Endothelial cell of umbilical vein (primary cell): ENCODE results near the gene PTPRE.

Source experiments
- EZH2 ChIP-seq: IDR thresholded peaks from 2 replicates; pipeline ENCODE4 v1.6.1; 2012; ENCODE audit warnings: borderline replicate concordance, low read depth, mild to moderate bottlenecking, moderate library complexity, low read length, inconsistent platforms; ENCODE audit not compliant: severe bottlenecking
- FOS ChIP-seq: IDR thresholded peaks from 2 replicates; pipeline ENCODE4 v1.6.1; 2011; ENCODE audit warnings: mild to moderate bottlenecking, low read length, moderate library complexity, borderline replicate concordance; ENCODE audit not compliant: insufficient read depth
- GATA2 ChIP-seq: IDR thresholded peaks from 2 replicates; pipeline ENCODE4 v1.7.0; 2011; ENCODE audit warnings: low read depth, mild to moderate bottlenecking, moderate library complexity, mixed read lengths, low read length; ENCODE audit not compliant: insufficient read length, insufficient read depth
- MYC ChIP-seq: IDR thresholded peaks from one replicate; pipeline ENCODE4 v1.6.1; 2011; ENCODE audit warnings: mild to moderate bottlenecking, low read depth, low read length
- POLR2A ChIP-seq: IDR thresholded peaks from 2 replicates; pipeline ENCODE4 v1.6.1; 2012; ENCODE audit warnings: low read depth, mild to moderate bottlenecking, control low read depth, low read length
- POLR2AphosphoS5 ChIP-seq: IDR thresholded peaks from 2 replicates; pipeline ENCODE4 v1.6.1; 2012; ENCODE audit warnings: low read depth, mild to moderate bottlenecking, control low read depth, low read length, moderate library complexity; ENCODE audit not compliant: insufficient read depth
- TF ChIP-seq, protein P1 (sequence below), 2 donors: IDR thresholded peaks; 1 replicate in 1 of 2; 2 replicates in 1 of 2; pipeline ENCODE4 v1.5.1; 2011; ENCODE audit warnings: low read length in 2 of 2, mild to moderate bottlenecking in 2 of 2, moderate library complexity in 2 of 2, control low read depth in 1 of 2, inconsistent platforms in 1 of 2, low read depth in 1 of 2; ENCODE audit not compliant: insufficient read depth in 1 of 2; ENCODE audit errors: extremely low read depth in 1 of 2
- TF ChIP-seq, protein P2 (sequence below): IDR thresholded peaks from 2 replicates; pipeline ENCODE4 v1.6.1; 2011; ENCODE audit not compliant: insufficient read depth, insufficient read length

GRCh38 chr10:127915324-127915723 is 8.4 kb downstream of the PTPRE start:
- TF ChIP-seq, protein P1, sequence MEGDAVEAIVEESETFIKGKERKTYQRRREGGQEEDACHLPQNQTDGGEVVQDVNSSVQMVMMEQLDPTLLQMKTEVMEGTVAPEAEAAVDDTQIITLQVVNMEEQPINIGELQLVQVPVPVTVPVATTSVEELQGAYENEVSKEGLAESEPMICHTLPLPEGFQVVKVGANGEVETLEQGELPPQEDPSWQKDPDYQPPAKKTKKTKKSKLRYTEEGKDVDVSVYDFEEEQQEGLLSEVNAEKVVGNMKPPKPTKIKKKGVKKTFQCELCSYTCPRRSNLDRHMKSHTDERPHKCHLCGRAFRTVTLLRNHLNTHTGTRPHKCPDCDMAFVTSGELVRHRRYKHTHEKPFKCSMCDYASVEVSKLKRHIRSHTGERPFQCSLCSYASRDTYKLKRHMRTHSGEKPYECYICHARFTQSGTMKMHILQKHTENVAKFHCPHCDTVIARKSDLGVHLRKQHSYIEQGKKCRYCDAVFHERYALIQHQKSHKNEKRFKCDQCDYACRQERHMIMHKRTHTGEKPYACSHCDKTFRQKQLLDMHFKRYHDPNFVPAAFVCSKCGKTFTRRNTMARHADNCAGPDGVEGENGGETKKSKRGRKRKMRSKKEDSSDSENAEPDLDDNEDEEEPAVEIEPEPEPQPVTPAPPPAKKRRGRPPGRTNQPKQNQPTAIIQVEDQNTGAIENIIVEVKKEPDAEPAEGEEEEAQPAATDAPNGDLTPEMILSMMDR (IDR thresholded peaks at IDR 0.05; ENCODE audit: extremely low read depth in 1 of 2, insufficient read depth in 1 of 2, low read depth in 1 of 2, low read length in 2 of 2): no peak
- TF ChIP-seq, protein P2, sequence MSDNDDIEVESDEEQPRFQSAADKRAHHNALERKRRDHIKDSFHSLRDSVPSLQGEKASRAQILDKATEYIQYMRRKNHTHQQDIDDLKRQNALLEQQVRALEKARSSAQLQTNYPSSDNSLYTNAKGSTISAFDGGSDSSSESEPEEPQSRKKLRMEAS: no peak
- TF ChIP-seq POLR2AphosphoS5 (no peak), EZH2 (no peak), POLR2A (no peak), GATA2 (no peak), FOS (no peak), MYC (no peak)
